ENCODE measurements around the gene HSPA1A.

The HSPA1A gene

DNA sequence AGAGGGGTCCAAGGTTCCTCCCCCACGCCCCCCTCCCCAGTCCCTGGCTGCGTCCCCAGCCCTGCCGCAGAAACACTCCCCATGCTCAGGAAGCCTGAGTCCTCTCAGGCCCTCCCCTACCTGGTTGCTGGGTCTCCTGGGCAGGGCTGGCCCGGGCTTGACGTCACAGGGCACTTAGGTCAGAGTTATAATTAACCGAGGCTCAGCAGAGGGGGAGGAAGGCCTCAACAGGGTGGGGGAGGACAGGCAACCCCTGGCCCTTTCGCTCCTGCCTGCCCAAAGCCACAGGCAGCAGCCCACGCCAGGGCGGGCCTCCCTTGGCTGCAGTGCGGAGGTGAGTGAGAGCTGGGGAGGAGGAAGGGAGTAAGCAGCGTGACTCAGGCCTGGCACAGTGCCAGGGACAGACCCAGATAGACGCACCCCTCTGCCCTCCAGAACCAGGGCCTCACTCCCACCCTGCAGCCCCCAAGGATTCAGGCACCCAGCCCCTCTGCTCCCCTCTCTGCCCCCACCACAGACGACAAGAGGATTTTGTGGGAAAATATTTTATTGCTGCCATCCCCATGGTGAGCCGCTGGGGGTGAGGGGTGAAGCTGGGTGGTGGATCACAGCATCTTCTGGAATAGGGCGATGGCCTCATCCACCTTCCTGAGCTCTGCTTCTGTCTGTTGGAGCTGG lies 38.2 kb upstream of the HSPA1A start, which contains the start of gene VWA7 (continued):
- TF ChIP-seq, protein P1, sequence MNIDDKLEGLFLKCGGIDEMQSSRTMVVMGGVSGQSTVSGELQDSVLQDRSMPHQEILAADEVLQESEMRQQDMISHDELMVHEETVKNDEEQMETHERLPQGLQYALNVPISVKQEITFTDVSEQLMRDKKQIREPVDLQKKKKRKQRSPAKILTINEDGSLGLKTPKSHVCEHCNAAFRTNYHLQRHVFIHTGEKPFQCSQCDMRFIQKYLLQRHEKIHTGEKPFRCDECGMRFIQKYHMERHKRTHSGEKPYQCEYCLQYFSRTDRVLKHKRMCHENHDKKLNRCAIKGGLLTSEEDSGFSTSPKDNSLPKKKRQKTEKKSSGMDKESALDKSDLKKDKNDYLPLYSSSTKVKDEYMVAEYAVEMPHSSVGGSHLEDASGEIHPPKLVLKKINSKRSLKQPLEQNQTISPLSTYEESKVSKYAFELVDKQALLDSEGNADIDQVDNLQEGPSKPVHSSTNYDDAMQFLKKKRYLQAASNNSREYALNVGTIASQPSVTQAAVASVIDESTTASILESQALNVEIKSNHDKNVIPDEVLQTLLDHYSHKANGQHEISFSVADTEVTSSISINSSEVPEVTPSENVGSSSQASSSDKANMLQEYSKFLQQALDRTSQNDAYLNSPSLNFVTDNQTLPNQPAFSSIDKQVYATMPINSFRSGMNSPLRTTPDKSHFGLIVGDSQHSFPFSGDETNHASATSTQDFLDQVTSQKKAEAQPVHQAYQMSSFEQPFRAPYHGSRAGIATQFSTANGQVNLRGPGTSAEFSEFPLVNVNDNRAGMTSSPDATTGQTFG (tag by site-specific recombination; IDR thresholded peaks at IDR 0.05; ENCODE audit: borderline replicate concordance): peak; percentile 88; the same call in 1 of the 2 replicates
- TF ChIP-seq ZNF24 (tag by site-specific recombination; IDR thresholded peaks at IDR 0.05): peak; percentile 92
- TF ChIP-seq ZNF324 (tag by site-specific recombination; IDR thresholded peaks at IDR 0.05): peak; percentile 93; the same call in 1 of the 2 replicates
- TF ChIP-seq, protein P2, sequence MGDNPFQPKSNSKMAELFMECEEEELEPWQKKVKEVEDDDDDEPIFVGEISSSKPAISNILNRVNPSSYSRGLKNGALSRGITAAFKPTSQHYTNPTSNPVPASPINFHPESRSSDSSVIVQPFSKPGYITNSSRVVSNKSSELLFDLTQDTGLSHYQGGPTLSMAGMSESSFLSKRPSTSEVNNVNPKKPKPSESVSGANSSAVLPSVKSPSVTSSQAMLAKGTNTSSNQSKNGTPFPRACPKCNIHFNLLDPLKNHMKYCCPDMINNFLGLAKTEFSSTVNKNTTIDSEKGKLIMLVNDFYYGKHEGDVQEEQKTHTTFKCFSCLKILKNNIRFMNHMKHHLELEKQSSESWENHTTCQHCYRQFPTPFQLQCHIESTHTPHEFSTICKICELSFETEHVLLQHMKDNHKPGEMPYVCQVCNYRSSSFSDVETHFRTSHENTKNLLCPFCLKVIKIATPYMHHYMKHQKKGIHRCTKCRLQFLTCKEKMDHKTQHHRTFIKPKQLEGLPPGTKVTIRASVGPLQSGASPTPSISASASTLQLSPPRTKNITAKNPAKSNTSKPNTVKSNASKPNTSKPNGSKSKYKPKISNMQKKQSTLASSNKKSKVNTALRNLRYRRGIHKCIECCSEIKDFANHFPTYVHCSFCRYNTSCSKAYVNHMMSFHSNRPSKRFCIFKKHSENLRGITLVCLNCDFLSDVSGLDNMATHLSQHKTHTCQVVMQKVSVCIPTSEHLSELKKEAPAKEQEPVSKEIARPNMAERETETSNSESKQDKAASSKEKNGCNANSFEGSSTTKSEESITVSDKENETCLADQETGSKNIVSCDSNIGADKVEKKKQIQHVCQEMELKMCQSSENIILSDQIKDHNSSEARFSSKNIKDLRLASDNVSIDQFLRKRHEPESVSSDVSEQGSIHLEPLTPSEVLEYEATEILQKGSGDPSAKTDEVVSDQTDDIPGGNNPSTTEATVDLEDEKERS (tag by site-specific recombination; IDR thresholded peaks at IDR 0.05): no peak
- no peak for TF ChIP-seq ZNF747 (tag by site-specific recombination; IDR thresholded peaks at IDR 0.05)
- TF ChIP-seq ZNF777 (tag by site-specific recombination; IDR thresholded peaks at IDR 0.05; ENCODE audit: borderline replicate concordance): no peak
- TF ChIP-seq, protein P3, sequence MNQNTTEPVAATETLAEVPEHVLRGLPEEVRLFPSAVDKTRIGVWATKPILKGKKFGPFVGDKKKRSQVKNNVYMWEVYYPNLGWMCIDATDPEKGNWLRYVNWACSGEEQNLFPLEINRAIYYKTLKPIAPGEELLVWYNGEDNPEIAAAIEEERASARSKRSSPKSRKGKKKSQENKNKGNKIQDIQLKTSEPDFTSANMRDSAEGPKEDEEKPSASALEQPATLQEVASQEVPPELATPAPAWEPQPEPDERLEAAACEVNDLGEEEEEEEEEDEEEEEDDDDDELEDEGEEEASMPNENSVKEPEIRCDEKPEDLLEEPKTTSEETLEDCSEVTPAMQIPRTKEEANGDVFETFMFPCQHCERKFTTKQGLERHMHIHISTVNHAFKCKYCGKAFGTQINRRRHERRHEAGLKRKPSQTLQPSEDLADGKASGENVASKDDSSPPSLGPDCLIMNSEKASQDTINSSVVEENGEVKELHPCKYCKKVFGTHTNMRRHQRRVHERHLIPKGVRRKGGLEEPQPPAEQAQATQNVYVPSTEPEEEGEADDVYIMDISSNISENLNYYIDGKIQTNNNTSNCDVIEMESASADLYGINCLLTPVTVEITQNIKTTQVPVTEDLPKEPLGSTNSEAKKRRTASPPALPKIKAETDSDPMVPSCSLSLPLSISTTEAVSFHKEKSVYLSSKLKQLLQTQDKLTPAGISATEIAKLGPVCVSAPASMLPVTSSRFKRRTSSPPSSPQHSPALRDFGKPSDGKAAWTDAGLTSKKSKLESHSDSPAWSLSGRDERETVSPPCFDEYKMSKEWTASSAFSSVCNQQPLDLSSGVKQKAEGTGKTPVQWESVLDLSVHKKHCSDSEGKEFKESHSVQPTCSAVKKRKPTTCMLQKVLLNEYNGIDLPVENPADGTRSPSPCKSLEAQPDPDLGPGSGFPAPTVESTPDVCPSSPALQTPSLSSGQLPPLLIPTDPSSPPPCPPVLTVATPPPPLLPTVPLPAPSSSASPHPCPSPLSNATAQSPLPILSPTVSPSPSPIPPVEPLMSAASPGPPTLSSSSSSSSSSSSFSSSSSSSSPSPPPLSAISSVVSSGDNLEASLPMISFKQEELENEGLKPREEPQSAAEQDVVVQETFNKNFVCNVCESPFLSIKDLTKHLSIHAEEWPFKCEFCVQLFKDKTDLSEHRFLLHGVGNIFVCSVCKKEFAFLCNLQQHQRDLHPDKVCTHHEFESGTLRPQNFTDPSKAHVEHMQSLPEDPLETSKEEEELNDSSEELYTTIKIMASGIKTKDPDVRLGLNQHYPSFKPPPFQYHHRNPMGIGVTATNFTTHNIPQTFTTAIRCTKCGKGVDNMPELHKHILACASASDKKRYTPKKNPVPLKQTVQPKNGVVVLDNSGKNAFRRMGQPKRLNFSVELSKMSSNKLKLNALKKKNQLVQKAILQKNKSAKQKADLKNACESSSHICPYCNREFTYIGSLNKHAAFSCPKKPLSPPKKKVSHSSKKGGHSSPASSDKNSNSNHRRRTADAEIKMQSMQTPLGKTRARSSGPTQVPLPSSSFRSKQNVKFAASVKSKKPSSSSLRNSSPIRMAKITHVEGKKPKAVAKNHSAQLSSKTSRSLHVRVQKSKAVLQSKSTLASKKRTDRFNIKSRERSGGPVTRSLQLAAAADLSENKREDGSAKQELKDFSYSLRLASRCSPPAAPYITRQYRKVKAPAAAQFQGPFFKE (tag by site-specific recombination; IDR thresholded peaks at IDR 0.05; ENCODE audit: borderline replicate concordance): peak; percentile 66; the same call in 1 of the 2 replicates
- TF ChIP-seq EGR2 (tag by site-specific recombination; IDR thresholded peaks at IDR 0.05; ENCODE audit: low read depth): peak; percentile 98
- TF ChIP-seq, protein P4, sequence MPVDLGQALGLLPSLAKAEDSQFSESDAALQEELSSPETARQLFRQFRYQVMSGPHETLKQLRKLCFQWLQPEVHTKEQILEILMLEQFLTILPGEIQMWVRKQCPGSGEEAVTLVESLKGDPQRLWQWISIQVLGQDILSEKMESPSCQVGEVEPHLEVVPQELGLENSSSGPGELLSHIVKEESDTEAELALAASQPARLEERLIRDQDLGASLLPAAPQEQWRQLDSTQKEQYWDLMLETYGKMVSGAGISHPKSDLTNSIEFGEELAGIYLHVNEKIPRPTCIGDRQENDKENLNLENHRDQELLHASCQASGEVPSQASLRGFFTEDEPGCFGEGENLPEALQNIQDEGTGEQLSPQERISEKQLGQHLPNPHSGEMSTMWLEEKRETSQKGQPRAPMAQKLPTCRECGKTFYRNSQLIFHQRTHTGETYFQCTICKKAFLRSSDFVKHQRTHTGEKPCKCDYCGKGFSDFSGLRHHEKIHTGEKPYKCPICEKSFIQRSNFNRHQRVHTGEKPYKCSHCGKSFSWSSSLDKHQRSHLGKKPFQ (tag by site-specific recombination; IDR thresholded peaks at IDR 0.05): peak; percentile 29; the same call in 1 of the 2 replicates
- no peak for TF ChIP-seq ZNF175 (tag by site-specific recombination; IDR thresholded peaks at IDR 0.05)
- no peak for TF ChIP-seq ZNF132 (tag by site-specific recombination; IDR thresholded peaks at IDR 0.05; ENCODE audit: borderline replicate concordance)
- TF ChIP-seq PRDM1 (tag by site-specific recombination; IDR thresholded peaks at IDR 0.05): peak; percentile 90
- no peak for TF ChIP-seq ZNF658 (tag by site-specific recombination; IDR thresholded peaks at IDR 0.05)
- peak; percentile 95 for TF ChIP-seq ZNF248 (tag by site-specific recombination; IDR thresholded peaks at IDR 0.05)
- TF ChIP-seq SCRT2 (tag by site-specific recombination; IDR thresholded peaks at IDR 0.05): peak; percentile 98
- TF ChIP-seq HOXA7 (CRISPR knock-in tag; IDR thresholded peaks at IDR 0.05; ENCODE audit: borderline replicate concordance): no peak
- TF ChIP-seq ZNF571 (tag by site-specific recombination; IDR thresholded peaks at IDR 0.05): peak; percentile 92; the same call in 1 of the 2 replicates
- peak; percentile 77 for TF ChIP-seq ZXDB (tag by site-specific recombination; IDR thresholded peaks at IDR 0.05)
- TF ChIP-seq ZNF19 (tag by site-specific recombination; IDR thresholded peaks at IDR 0.05; ENCODE audit: low read depth): no peak
- TF ChIP-seq, protein P5, sequence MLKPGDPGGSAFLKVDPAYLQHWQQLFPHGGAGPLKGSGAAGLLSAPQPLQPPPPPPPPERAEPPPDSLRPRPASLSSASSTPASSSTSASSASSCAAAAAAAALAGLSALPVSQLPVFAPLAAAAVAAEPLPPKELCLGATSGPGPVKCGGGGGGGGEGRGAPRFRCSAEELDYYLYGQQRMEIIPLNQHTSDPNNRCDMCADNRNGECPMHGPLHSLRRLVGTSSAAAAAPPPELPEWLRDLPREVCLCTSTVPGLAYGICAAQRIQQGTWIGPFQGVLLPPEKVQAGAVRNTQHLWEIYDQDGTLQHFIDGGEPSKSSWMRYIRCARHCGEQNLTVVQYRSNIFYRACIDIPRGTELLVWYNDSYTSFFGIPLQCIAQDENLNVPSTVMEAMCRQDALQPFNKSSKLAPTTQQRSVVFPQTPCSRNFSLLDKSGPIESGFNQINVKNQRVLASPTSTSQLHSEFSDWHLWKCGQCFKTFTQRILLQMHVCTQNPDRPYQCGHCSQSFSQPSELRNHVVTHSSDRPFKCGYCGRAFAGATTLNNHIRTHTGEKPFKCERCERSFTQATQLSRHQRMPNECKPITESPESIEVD (tag by site-specific recombination; IDR thresholded peaks at IDR 0.05): no peak
- peak; percentile 71 for TF ChIP-seq ZNF394 (tag by site-specific recombination; IDR thresholded peaks at IDR 0.05; ENCODE audit: borderline replicate concordance)
- no peak for TF ChIP-seq ZNF585B (tag by site-specific recombination; IDR thresholded peaks at IDR 0.05)
- TF ChIP-seq ZNF146 (tag by site-specific recombination; IDR thresholded peaks at IDR 0.05): peak; percentile 26; the same call in 1 of the 2 replicates
- peak; percentile 95 for TF ChIP-seq ZBTB17 (tag by site-specific recombination; IDR thresholded peaks at IDR 0.05)

Data from HEK293 (cell line).